ENCODE data around the gene COG5.

GRCh38 chr7:107446988-107447387, 116.7 kb downstream of the COG5 start:
- TF ChIP-seq GATA2 (IDR thresholded peaks at IDR 0.05; ENCODE audit: low read depth, low read length) (no peak), GATA3 (IDR thresholded peaks at IDR 0.05; ENCODE audit: low read depth, low read length) (no peak)
